ENCODE data around the gene IFNA5. TPM values are rescaled to one million over a fixed set of nuclear protein-coding genes. Genes with fewer than 3 reads are reported as not detected.
A peak's percentile ranks its signal among the peaks of the same experiment; 100 is the strongest.

The IFNA5 gene
- total and polyA plus RNA-seq, 2 of the 13 experiments (the other 11 are each of a cell fraction or from before 2014, with no cell fraction given), result not detected

- TF ChIP-seq MXI1 (IDR thresholded peaks at IDR 0.05; ENCODE audit: borderline replicate concordance, low read depth, low read length), result no peak
- no peak for TF ChIP-seq TERF1 (CRISPR knock-in tag; IDR thresholded peaks at IDR 0.05)
- TF ChIP-seq MATR3 (CRISPR knock-in tag; IDR thresholded peaks at IDR 0.05), result no peak
- no peak for TF ChIP-seq FOXA1 (IDR thresholded peaks at IDR 0.05)
- TF ChIP-seq FOXA1 (CRISPR knock-in tag; IDR thresholded peaks at IDR 0.05), result no peak
- no peak for TF ChIP-seq POLR2A (IDR thresholded peaks at IDR 0.05; ENCODE audit: insufficient read depth in 1 of 2, low read depth in 2 of 2, low read length in 2 of 2)
Observed at GRCh38 chr9:21320465-21320864, 15.4 kb upstream of the IFNA5 start (continued).

GRCh38 chr9:21317956-21318923 lies 13.1 kb upstream of the IFNA5 start:
- Histone ChIP-seq H3K4me2 (ENCODE audit: low read depth, low read length) (no peak overlapping the region), H3K27ac (ENCODE audit: extremely low read length, insufficient read depth, low read length) (no peak overlapping the region), H2AFZ (ENCODE audit: low read length) (peak overlapping the region; percentile 40), H3K36me3 (replicated peaks in 1 of 2; ENCODE audit: control insufficient read depth in 1 of 2, insufficient read depth in 2 of 2, low read length in 2 of 2) (peaks cover 0 to 3% of the 10 kb centered on the region in 2 experiments; a peak in 1 of 5 replicates), H3K9me3 (ENCODE audit: low read length) (no peaks in the 10 kb centered on the region), H3K9ac (ENCODE audit: insufficient read depth, low read depth, low read length) (no peak overlapping the region), H3K79me2 (ENCODE audit: insufficient read depth, low read length) (no peaks in the 10 kb centered on the region), H4K20me1 (ENCODE audit: insufficient read depth, low read length) (no peaks in the 10 kb centered on the region), H3K4me3 (replicated peaks in 1 of 3; ENCODE audit: insufficient read depth in 1 of 3, low read depth in 2 of 3, low read length in 3 of 3) (no peak overlapping the region), H3K27me3 (ENCODE audit: control insufficient read depth in 1 of 2, insufficient read depth in 2 of 2, low read length in 2 of 2) (no peaks in the 10 kb centered on the region), H3K4me1 (ENCODE audit: insufficient read depth, low read length) (no peaks in the 10 kb centered on the region)
- ATAC-seq, result peak; percentile 92
- POLR2A ChIA-PET, result no interaction called here
- DNase-seq (ENCODE audit: low spot score), result peak; percentile 24
- CTCF ChIA-PET (ENCODE audit: low intra/inter-chr PET ratio, low total read pairs), result interaction anchor here (1.9 to 2.0 kb wide), 2 partner anchors 78 to 472 kb away, joined by 6 read pairs; no protein-coding TSS in a partner anchor
- no TSS peak for BruUV-seq (replicated peaks)
- WGBS (ENCODE audit: low lambda C conversion rate), result 17% methylated on average over 7 of the region's 7 CpGs
- peak; percentile 58 for FAIRE-seq
- in situ Hi-C loops (cut with HindIII; ENCODE audit: extremely low pct_ligation_motif_present, low pct_unique_long_range_greater_than_20kb), result loop anchor here (5.0 kb wide), 2 partner anchors 79 to 134 kb away; no protein-coding TSS in a partner anchor
- intact Hi-C loops (cut with micrococcal nuclease; ENCODE audit: unreplicated experiment), result loop anchor here (1.0 to 2.0 kb wide), 3 partner anchors 79 to 471 kb away; no protein-coding TSS in a partner anchor
- TF ChIP-seq SOX6 (IDR thresholded peaks at IDR 0.05) (no peak), SOX6 (CRISPR knock-in tag; IDR thresholded peaks at IDR 0.05) (no peak), SNAPC4 (CRISPR knock-in tag; IDR thresholded peaks at IDR 0.05) (no peak), ZNF414 (CRISPR knock-in tag; IDR thresholded peaks at IDR 0.05) (no peak), ATAD3A (CRISPR knock-in tag; IDR thresholded peaks at IDR 0.05) (no peak), CTCF (CRISPR knock-in tag; IDR thresholded peaks at IDR 0.05) (peak; percentile 70), ZNF761 (CRISPR knock-in tag; conservative IDR thresholded peaks at IDR 0.05) (no peak), ZNF317 (CRISPR knock-in tag; IDR thresholded peaks at IDR 0.05) (no peak)

Data from HepG2 (cell line).